PC-3 (cell line): ENCODE results near the gene MGMT. TPM values are rescaled to one million over a fixed set of nuclear protein-coding genes. Genes with fewer than 3 reads are reported as not detected.

ENCODE experiments used
- ATAC-seq: fragments of 200-7000 bp; cut with Tn5 transposase; 2 replicates; pipeline ENCODE4 v1.9.1; 2020; ENCODE audit warnings: mild to moderate bottlenecking, moderate library complexity
- BruUV-seq: library from RNA; stranded (reverse); fragments of 400-500 nt; replicated peaks from 2 replicates; lab custom pipeline; 2021; lab: Mats Ljungman, UMichigan
- CTCF ChIA-PET: fragments of 300-600 bp; sonication (Branson Sonifier 250); formaldehyde crosslinking; loops from one replicate; lab custom pipeline; 2022; ENCODE audit warnings: antibody characterized with exemption; lab: Charles Lee
- POLR2A ChIA-PET: fragments of 300-600 bp; sonication (Branson Sonifier 250); formaldehyde crosslinking; loops from one replicate; lab custom pipeline; 2022; ENCODE audit warnings: antibody characterized with exemption; ENCODE audit not compliant: unreplicated experiment; lab: Charles Lee
- DNase-seq: peaks from one replicate; pipeline ENCODE4 v3.0.0-alpha.2; 2015
- H2AFZ ChIP-seq: fragments of 300-600 bp; sonication (generic); 2 replicates; pipeline ENCODE4 v1.6.0; 2016; ENCODE audit warnings: antibody characterized with exemption, low read length
- H3F3A ChIP-seq: fragments of 300-600 bp; sonication (generic); one replicate; pipeline ENCODE4 v1.6.0; 2017; ENCODE audit warnings: antibody characterized with exemption, low read length, control low read depth, mild to moderate bottlenecking; ENCODE audit not compliant: unreplicated experiment
- H3K27ac ChIP-seq: fragments of 300-600 bp; sonication (generic); 2 replicates; pipeline ENCODE4 v1.5.1; 2016; ENCODE audit warnings: mild to moderate bottlenecking, low read length
- H3K27me3 ChIP-seq: fragments of 300-600 bp; sonication (generic); 2 replicates; pipeline ENCODE4 v1.6.1; 2016; ENCODE audit warnings: low read length, mixed read lengths
- H3K36me3 ChIP-seq: fragments of 300-600 bp; sonication (generic); 2 replicates; pipeline ENCODE4 v1.6.1; 2016; ENCODE audit warnings: low read depth, mixed run types, low read length, mixed read lengths
- H3K4me1 ChIP-seq: fragments of 300-600 bp; sonication (generic); 2 replicates; pipeline ENCODE4 v1.5.1; 2016; ENCODE audit warnings: low read length; ENCODE audit not compliant: insufficient read depth
- H3K4me2 ChIP-seq: fragments of 300-600 bp; sonication (generic); 2 replicates; pipeline ENCODE4 v1.6.0; 2016; ENCODE audit warnings: low read length
- H3K4me3 ChIP-seq: fragments of 300-600 bp; sonication (generic); 2 replicates; pipeline ENCODE4 v1.5.1; 2016; ENCODE audit warnings: mild to moderate bottlenecking, low read length, mixed read lengths
- H3K79me2 ChIP-seq: fragments of 300-600 bp; sonication (generic); 2 replicates; pipeline ENCODE4 v1.6.1; 2017; ENCODE audit warnings: low read length, mixed read lengths
- H3K9ac ChIP-seq: fragments of 300-600 bp; sonication (generic); 2 replicates; pipeline ENCODE4 v1.6.0; 2016; ENCODE audit warnings: mild to moderate bottlenecking, low read length
- H3K9me2 ChIP-seq: fragments of 300-600 bp; sonication (generic); replicated peaks from 2 replicates; pipeline ENCODE4 v1.6.1; 2016; ENCODE audit warnings: mixed run types, low read length, mixed read lengths
- H3K9me3 ChIP-seq: fragments of 300-600 bp; sonication (generic); 2 replicates; pipeline ENCODE4 v1.6.1; 2016; ENCODE audit warnings: low read length, mixed read lengths
- H4K20me1 ChIP-seq: fragments of 300-600 bp; sonication (generic); 2 replicates; pipeline ENCODE4 v1.6.1; 2016; ENCODE audit warnings: low read length, mixed read lengths
- EZH2 ChIP-seq: fragments of 300-600 bp; sonication (generic); IDR thresholded peaks from one replicate; pipeline ENCODE4 v1.6.1; 2017; ENCODE audit warnings: antibody characterized with exemption, mild to moderate bottlenecking, low read length; ENCODE audit not compliant: unreplicated experiment
- EZH2phosphoT487 ChIP-seq: fragments of 300-600 bp; sonication (generic); IDR thresholded peaks from 2 replicates; pipeline ENCODE4 v1.6.1; 2018; ENCODE audit warnings: mild to moderate bottlenecking, antibody characterized with exemption, low read length, borderline replicate concordance
- intact Hi-C: fragments of 100-400 bp; cut with micrococcal nuclease; formaldehyde crosslinking; loops from 2 replicates; pipeline ENCODE4 v1.9.0; 2023
- total RNA-seq: library from RNA; depleted of rRNA; stranded (reverse); fragments of >200 nt; gene quantifications from 2 replicates; pipeline ENCODE4 v1.2.3, GENCODE V29; 2014
- TF ChIP-seq, protein P1 (sequence below): fragments of 300-600 bp; sonication (generic); conservative IDR thresholded peaks from 2 replicates; pipeline ENCODE4 v1.5.1; 2017; ENCODE audit warnings: antibody characterized with exemption, low read depth, mild to moderate bottlenecking, low read length

MGMT gene
- total RNA-seq, 1 experiment from 2014 or later = 19.8 TPM

DNA sequence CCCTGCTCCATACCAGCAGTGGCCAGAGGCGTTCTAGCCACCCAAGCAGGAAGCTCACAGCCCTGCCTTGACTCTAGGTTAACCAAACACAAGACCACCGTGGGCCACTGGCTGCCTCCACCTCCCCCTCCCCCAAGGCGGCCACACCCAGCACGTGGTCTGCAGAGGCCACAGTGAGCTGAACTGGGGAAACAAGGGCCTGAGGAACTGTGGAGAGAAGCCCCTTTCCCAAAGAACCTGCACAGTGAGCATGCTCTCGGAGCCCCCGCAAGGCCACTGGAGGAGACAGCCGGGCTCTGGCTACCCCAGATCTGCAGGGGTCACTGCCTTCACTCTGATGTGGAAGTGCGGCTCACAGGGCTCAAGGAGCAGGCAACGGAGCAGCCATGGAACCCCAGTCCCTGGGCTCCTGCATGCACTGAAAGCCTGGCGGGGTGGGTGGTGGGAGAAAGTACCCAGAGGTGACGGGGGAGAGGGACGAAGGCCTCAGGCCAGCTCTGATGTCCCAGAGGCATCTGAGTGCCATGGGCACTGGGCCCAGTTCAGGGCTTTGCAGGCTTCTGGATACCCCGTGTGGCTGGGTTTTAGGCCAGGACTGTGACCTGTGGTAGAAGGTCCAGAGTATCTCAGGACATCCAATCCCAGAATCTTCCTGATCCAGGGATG, 307.8 kb downstream of the MGMT start:
- H3K27ac ChIP-seq = no peak overlapping the region
- no peaks in the 10 kb centered on the region for H3K4me1 ChIP-seq
- DNase-seq (no peak), ATAC-seq (no peak)
- no TSS peak for BruUV-seq
- H4K20me1 ChIP-seq = no peaks in the 10 kb centered on the region
- CTCF ChIA-PET = no interaction called here
- no peaks in the 10 kb centered on the region for H3K79me2 ChIP-seq
- no peak overlapping the region for H3K4me3 ChIP-seq
- H3K9me2 ChIP-seq = no peaks in the 10 kb centered on the region
- H3K9ac ChIP-seq = no peak overlapping the region
- no peak overlapping the region for H2AFZ ChIP-seq
- H3K4me2 ChIP-seq = no peak overlapping the region
- no peaks in the 10 kb centered on the region for H3K27me3 ChIP-seq
- intact Hi-C loops = no loop called here
- TF ChIP-seq, protein P1, sequence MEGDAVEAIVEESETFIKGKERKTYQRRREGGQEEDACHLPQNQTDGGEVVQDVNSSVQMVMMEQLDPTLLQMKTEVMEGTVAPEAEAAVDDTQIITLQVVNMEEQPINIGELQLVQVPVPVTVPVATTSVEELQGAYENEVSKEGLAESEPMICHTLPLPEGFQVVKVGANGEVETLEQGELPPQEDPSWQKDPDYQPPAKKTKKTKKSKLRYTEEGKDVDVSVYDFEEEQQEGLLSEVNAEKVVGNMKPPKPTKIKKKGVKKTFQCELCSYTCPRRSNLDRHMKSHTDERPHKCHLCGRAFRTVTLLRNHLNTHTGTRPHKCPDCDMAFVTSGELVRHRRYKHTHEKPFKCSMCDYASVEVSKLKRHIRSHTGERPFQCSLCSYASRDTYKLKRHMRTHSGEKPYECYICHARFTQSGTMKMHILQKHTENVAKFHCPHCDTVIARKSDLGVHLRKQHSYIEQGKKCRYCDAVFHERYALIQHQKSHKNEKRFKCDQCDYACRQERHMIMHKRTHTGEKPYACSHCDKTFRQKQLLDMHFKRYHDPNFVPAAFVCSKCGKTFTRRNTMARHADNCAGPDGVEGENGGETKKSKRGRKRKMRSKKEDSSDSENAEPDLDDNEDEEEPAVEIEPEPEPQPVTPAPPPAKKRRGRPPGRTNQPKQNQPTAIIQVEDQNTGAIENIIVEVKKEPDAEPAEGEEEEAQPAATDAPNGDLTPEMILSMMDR = no peak
- TF ChIP-seq EZH2 (no peak), EZH2phosphoT487 (no peak)
- no peaks in the 10 kb centered on the region for H3K9me3 ChIP-seq
- POLR2A ChIA-PET = no interaction called here
- no peaks in the 10 kb centered on the region for H3F3A ChIP-seq
- H3K36me3 ChIP-seq = no peaks in the 10 kb centered on the region

DNA sequence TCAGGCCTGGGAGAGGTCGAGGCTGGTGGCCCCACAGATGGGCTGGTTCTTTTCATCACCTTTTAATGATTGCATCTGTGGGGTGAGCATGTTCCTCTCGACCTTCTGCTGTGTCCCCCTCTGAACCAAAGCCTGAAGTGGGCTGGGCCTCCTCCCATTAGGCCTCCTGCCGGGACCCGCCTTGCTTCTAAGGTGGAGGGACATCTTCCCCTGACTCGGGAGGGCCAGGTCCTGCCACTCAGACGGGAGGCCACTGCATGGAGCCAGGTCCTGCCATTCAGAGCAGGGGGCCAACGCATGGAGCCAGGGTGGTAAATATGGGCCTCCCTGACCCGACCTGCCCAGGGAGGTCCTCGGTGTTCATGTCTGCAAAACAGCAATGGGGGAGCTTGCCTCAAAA, 308.6 kb downstream of the MGMT start:
- Histone ChIP-seq H3K36me3 (no peaks in the 10 kb centered on the region), H3F3A (no peaks in the 10 kb centered on the region), H3K27ac (no peak overlapping the region), H3K9me2 (no peaks in the 10 kb centered on the region), H3K9me3 (no peaks in the 10 kb centered on the region), H4K20me1 (no peaks in the 10 kb centered on the region), H3K4me3 (no peak overlapping the region), H3K4me2 (no peak overlapping the region), H3K9ac (no peak overlapping the region), H3K4me1 (no peaks in the 10 kb centered on the region), H3K27me3 (no peaks in the 10 kb centered on the region), H3K79me2 (no peaks in the 10 kb centered on the region), H2AFZ (no peak overlapping the region)
- no peak for TF ChIP-seq EZH2phosphoT487
- TF ChIP-seq, protein P1 = no peak
- TF ChIP-seq EZH2 = no peak
- ChIA-PET CTCF (no interaction called here), POLR2A (no interaction called here)
- DNase-seq (no peak), ATAC-seq (no peak)
- BruUV-seq = no TSS peak
- intact Hi-C loops = no loop called here

DNA sequence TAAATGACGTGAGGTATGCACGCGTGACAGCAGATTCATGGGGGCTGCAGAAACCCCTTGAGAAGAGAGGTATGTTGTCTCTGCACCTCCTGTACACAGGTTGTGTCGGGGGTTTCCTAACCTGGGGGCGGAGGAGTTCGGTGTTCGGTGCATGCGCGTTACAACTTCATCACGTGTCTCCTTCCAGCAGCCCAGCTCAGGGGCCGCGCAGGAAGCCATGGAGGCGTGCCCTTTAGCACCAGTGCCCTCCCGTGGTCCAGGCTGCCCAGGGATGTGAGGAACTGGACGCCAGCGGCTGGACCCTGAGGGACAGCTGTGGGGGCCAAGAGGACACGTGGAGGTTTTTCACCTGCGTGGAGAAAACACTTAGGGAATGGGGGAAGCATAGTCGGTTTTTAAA, 310.6 kb downstream of the MGMT start:
- Histone ChIP-seq H3K9ac (no peak overlapping the region), H2AFZ (no peak overlapping the region), H3K4me1 (no peaks in the 10 kb centered on the region), H4K20me1 (no peaks in the 10 kb centered on the region), H3K9me2 (no peaks in the 10 kb centered on the region), H3F3A (no peaks in the 10 kb centered on the region), H3K27me3 (no peaks in the 10 kb centered on the region), H3K9me3 (no peaks in the 10 kb centered on the region), H3K4me2 (no peak overlapping the region), H3K4me3 (no peak overlapping the region), H3K79me2 (no peaks in the 10 kb centered on the region), H3K36me3 (no peaks in the 10 kb centered on the region), H3K27ac (no peak overlapping the region)
- no TSS peak for BruUV-seq
- no peak for DNase-seq
- TF ChIP-seq EZH2phosphoT487 (no peak), EZH2 (no peak)
- TF ChIP-seq, protein P1 = no peak
- intact Hi-C loops = no loop called here
- POLR2A ChIA-PET = no interaction called here
- CTCF ChIA-PET = no interaction called here
- no peak for ATAC-seq
